Measurements from ENCODE around the gene NIPSNAP3A.
"Not testable (repeated sequence)": the region's sequence is repeated elsewhere in the genome, so short reads cannot be mapped to it uniquely, and the experiment has no call there.

Gene NIPSNAP3A

DNA sequence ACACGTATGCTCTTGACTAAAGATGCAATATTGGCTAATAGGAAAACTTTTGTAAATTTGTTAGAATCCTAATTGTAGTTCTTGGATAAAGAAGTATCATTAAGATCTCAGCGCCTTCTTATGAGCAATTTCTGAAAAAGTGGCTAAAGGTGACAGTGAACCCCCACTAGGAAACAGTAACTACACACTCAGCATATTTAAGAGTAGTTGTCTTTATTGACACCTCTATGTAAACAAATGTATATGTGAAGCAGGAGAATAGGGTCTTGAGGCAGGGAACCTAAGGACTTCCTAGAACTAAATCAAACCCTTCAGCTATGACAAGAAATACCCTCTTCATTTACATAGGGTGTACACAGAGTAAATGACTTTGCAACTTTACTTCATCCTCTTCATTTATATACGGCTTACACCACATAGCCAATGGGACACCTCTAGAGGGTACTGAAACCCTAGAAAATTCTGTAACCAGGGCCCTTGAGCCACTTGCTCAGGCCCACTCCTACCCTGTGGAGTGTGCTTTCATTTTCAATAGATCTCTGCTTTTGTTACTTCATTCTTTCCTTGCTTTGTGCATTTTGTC, 2.8 kb downstream of the NIPSNAP3A start:
- CTCF ChIA-PET, result no interaction called here
- TF ChIP-seq, protein P1, sequence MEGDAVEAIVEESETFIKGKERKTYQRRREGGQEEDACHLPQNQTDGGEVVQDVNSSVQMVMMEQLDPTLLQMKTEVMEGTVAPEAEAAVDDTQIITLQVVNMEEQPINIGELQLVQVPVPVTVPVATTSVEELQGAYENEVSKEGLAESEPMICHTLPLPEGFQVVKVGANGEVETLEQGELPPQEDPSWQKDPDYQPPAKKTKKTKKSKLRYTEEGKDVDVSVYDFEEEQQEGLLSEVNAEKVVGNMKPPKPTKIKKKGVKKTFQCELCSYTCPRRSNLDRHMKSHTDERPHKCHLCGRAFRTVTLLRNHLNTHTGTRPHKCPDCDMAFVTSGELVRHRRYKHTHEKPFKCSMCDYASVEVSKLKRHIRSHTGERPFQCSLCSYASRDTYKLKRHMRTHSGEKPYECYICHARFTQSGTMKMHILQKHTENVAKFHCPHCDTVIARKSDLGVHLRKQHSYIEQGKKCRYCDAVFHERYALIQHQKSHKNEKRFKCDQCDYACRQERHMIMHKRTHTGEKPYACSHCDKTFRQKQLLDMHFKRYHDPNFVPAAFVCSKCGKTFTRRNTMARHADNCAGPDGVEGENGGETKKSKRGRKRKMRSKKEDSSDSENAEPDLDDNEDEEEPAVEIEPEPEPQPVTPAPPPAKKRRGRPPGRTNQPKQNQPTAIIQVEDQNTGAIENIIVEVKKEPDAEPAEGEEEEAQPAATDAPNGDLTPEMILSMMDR (IDR thresholded peaks at IDR 0.05; ENCODE audit: control extremely low read depth, extremely low read depth, low read depth, missing control alignments), result no peak
- no peak for DNase-seq (ENCODE audit: extremely low spot score)
- POLR2A ChIA-PET, result no interaction called here

DNA sequence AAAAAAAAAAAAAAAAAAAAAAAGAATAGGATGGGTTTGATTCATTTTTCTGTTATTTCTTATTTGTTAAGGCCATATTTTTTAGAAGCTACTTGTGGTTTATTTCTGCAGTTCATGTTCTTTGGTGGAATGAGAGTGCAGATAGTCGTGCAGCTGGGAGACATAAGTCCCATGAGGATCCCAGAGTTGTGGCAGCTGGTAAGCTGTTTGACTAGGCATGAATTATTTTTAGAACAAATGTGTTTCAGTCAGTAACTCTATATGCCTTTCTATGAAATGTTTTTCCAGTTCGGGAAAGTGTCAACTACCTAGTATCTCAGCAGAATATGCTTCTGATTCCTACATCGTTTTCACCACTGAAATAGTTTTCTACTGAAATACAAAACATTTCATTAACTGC, 11.5 kb downstream of the NIPSNAP3A start:
- POLR2A ChIA-PET, result no interaction called here
- DNase-seq (ENCODE audit: extremely low spot score), result no peak
- CTCF ChIA-PET, result interaction anchor here (1.9 to 2.0 kb wide), 2 partner anchors 11 to 13 kb away, joined by 5 to 7 read pairs; partner anchors contain the start of gene NIPSNAP3A
- TF ChIP-seq, protein P1 (IDR thresholded peaks at IDR 0.05; ENCODE audit: control extremely low read depth, extremely low read depth, low read depth, missing control alignments), result no peak

DNA sequence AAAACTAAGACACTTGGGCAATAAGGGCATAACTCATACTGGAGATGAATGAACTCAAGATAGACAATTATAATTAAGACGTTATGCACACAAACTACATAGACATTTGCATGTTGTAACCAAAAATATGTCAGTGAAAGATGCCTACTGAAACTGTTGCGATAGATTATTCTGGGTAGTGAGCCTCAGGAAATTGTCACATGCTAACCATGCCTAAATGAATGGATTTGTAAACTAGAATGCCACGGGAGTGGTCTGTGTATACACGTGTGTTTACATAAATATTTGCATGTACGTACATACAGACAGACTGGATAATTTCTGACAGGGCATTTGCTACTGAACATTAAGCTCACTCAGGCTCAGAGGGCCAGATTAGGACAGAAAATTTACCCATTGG, 17.7 kb downstream of the NIPSNAP3A start:
- CTCF ChIA-PET, result interaction anchor here (1.0 to 2.7 kb wide), 2 partner anchors 10 to 14 kb away, joined by 3 to 13 read pairs; no protein-coding TSS in a partner anchor
- DNase-seq (ENCODE audit: extremely low spot score), result no peak
- TF ChIP-seq, protein P1 (IDR thresholded peaks at IDR 0.05; ENCODE audit: control extremely low read depth, extremely low read depth, low read depth, missing control alignments), result no peak
- POLR2A ChIA-PET, result interaction anchor here (0.6 kb wide), 1 partner anchor 371 kb away, joined by 3 read pairs; no protein-coding TSS in a partner anchor

DNA sequence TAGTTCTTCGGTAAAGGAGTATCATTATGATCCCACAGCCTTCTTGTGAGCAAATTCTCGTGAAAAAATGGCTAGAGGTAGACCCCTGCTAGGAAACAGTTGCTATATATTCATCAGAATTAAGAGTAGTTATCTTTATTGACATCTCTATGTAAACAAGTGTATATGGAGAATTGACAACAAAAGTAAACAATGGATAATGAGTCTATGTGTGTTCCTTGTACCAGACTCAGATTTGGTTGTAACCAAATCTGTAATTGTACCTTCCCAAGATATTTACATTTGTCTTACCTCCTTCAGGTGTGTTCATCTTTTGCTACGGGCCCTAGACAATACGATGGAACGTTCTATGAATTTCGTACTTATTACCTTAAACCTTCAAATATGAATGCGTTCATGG, 18.5 kb downstream of the NIPSNAP3A start:
- DNase-seq (ENCODE audit: extremely low spot score), result no peak
- TF ChIP-seq, protein P1 (IDR thresholded peaks at IDR 0.05; ENCODE audit: control extremely low read depth, extremely low read depth, low read depth, missing control alignments), result no peak
- ChIA-PET CTCF (no interaction called here), POLR2A (no interaction called here)

DNA sequence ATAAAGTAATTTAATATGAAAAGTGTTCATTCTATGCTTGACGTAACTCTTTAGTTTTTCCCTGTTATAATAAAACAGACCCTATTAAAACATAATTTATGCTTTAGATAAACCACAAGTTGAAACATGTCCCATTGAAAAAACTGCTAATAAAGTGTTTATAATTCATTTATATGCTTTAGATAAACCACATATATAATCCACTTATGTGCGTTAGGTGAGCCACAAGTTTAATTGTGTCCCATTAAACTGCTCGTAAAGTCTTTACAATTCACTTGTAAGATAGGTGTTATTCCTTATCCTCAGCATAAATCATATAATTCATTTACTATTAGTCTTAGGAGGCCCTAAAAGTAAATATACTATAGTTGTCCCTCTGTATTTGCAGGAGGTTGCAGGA, 20.0 kb downstream of the NIPSNAP3A start:
- DNase-seq (ENCODE audit: extremely low spot score), result no peak
- TF ChIP-seq, protein P1 (IDR thresholded peaks at IDR 0.05; ENCODE audit: control extremely low read depth, extremely low read depth, low read depth, missing control alignments), result no peak
- CTCF ChIA-PET, result interaction anchor here (1.0 to 1.1 kb wide), 2 partner anchors 13 to 24 kb away, joined by 3 to 4 read pairs; no protein-coding TSS in a partner anchor
- POLR2A ChIA-PET, result no interaction called here

DNA sequence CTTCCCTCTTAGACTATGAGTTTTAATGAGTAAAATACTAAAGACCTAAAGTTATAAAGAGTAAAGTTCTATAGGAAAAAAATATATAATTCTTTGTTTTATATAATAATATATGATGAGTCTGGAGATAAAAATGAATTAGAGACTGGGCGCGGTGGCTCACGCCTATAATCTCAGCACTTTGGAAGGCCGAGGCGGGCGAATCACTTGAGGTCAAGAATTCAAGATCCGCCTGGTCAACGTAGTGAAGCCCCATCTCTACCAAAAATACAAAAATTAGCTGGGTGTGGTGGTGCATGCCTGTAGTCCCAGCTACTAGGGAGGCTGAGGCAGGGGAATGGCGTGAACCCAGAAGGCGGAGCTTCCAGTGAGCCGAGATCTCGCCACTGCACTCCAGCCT, 21.5 kb downstream of the NIPSNAP3A start:
- ChIA-PET POLR2A (interaction anchor here (0.7 kb wide), 1 partner anchor 21 kb away, joined by 3 read pairs; no protein-coding TSS in a partner anchor), CTCF (interaction anchor here (1.2 kb wide), 2 partner anchors 9 to 12 kb away, joined by 3 read pairs; no protein-coding TSS in a partner anchor)
- DNase-seq (ENCODE audit: extremely low spot score), result not testable (repeated sequence)

DNA sequence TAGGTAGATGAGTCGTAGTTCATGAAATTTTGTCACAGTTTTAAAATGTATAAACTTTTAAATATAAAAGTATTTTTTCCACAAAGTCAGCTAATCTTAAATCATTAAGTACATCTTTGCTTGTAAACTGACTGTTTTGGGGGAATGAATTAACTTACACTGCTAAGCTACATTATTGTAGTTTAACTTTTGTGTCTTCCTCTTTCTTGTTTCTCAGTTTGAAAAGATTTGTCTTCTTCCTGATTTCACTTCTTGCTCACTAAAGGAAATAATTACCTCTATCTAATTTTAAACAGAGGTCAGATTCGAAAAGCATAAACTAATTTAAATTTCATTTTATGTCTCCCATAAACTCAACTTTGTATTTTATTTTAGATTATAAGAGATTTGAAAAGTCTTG, 22.2 kb downstream of the NIPSNAP3A start:
- CTCF ChIA-PET, result interaction anchor here (1.2 kb wide), 2 partner anchors 8 to 11 kb away, joined by 3 read pairs; no protein-coding TSS in a partner anchor
- POLR2A ChIA-PET, result interaction anchor here (0.7 kb wide), 1 partner anchor 22 kb away, joined by 3 read pairs; no protein-coding TSS in a partner anchor
- no peak for DNase-seq (ENCODE audit: extremely low spot score)
- TF ChIP-seq, protein P1 (IDR thresholded peaks at IDR 0.05; ENCODE audit: control extremely low read depth, extremely low read depth, low read depth, missing control alignments), result no peak

All from GM10248 (cell line).